ENCODE measurements around the gene FLAD1.

DNA sequence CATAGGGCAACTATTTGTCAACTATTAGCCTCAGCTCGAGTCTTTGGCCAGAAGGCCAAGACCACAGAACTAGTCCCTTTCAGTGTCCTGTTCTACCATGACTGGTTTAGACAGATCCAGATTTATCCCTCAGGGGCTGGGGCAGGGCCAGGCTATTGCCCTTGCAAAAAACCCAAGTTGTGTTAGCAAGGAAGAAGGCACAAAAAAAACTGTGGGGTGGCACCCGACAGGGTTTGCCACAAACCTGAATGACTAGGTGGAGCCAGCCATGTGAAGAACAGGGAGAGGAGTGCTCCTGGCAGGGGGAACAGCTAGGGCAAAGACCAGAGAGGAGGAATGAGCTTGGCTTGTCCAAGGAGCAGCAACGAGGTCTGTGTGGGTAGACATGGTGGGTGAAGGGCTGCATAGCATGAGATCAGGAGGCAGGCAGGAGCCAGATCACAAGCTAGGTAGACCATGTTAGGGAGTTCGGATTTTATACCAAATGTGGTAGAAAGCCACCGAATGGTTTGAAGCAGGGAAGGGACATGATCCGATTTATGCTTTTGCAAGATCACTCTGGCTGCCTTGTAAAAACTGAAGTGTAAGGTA, 54.8 kb downstream of the FLAD1 start:
- TF ChIP-seq, protein P1, sequence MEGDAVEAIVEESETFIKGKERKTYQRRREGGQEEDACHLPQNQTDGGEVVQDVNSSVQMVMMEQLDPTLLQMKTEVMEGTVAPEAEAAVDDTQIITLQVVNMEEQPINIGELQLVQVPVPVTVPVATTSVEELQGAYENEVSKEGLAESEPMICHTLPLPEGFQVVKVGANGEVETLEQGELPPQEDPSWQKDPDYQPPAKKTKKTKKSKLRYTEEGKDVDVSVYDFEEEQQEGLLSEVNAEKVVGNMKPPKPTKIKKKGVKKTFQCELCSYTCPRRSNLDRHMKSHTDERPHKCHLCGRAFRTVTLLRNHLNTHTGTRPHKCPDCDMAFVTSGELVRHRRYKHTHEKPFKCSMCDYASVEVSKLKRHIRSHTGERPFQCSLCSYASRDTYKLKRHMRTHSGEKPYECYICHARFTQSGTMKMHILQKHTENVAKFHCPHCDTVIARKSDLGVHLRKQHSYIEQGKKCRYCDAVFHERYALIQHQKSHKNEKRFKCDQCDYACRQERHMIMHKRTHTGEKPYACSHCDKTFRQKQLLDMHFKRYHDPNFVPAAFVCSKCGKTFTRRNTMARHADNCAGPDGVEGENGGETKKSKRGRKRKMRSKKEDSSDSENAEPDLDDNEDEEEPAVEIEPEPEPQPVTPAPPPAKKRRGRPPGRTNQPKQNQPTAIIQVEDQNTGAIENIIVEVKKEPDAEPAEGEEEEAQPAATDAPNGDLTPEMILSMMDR (conservative IDR thresholded peaks at IDR 0.05; ENCODE audit: low read depth in 2 of 2): no peak
- TF ChIP-seq POLR2AphosphoS5 (IDR thresholded peaks at IDR 0.05; ENCODE audit: low read depth) (no peak), JUNB (IDR thresholded peaks at IDR 0.05; ENCODE audit: unreplicated experiment) (no peak), EZH2phosphoT487 (IDR thresholded peaks at IDR 0.05; ENCODE audit: unreplicated experiment) (no peak), ZNF462 (CRISPR knock-in tag; IDR thresholded peaks at IDR 0.05) (no peak), STAT1 (IDR thresholded peaks at IDR 0.05; ENCODE audit: unreplicated experiment) (no peak), ZNF331 (CRISPR knock-in tag; IDR thresholded peaks at IDR 0.05; ENCODE audit: low read depth) (no peak), EZH2 (IDR thresholded peaks at IDR 0.05; ENCODE audit: low read depth, unreplicated experiment) (no peak), CREB1 (CRISPR knock-in tag; IDR thresholded peaks at IDR 0.05; ENCODE audit: low read depth) (no peak), NANOG (IDR thresholded peaks at IDR 0.05; ENCODE audit: borderline replicate concordance) (no peak)
- TF ChIP-seq, protein P2, sequence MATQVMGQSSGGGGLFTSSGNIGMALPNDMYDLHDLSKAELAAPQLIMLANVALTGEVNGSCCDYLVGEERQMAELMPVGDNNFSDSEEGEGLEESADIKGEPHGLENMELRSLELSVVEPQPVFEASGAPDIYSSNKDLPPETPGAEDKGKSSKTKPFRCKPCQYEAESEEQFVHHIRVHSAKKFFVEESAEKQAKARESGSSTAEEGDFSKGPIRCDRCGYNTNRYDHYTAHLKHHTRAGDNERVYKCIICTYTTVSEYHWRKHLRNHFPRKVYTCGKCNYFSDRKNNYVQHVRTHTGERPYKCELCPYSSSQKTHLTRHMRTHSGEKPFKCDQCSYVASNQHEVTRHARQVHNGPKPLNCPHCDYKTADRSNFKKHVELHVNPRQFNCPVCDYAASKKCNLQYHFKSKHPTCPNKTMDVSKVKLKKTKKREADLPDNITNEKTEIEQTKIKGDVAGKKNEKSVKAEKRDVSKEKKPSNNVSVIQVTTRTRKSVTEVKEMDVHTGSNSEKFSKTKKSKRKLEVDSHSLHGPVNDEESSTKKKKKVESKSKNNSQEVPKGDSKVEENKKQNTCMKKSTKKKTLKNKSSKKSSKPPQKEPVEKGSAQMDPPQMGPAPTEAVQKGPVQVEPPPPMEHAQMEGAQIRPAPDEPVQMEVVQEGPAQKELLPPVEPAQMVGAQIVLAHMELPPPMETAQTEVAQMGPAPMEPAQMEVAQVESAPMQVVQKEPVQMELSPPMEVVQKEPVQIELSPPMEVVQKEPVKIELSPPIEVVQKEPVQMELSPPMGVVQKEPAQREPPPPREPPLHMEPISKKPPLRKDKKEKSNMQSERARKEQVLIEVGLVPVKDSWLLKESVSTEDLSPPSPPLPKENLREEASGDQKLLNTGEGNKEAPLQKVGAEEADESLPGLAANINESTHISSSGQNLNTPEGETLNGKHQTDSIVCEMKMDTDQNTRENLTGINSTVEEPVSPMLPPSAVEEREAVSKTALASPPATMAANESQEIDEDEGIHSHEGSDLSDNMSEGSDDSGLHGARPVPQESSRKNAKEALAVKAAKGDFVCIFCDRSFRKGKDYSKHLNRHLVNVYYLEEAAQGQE (IDR thresholded peaks at IDR 0.05; ENCODE audit: unreplicated experiment): no peak

All from GM23338 (cell line).